Hippocampal formation (tissue), 2 donors: ENCODE results near the gene KIAA0753.

ENCODE experiments used
- DNase-seq, 2 donors: peaks; one replicate each; lab custom pipeline; 2025; lab: John Stamatoyannopoulos, UW

KIAA0753 gene

GRCh38 chr17:6569370-6570285 lies 70.9 kb downstream of the KIAA0753 start:
- DNase-seq: no peak

GRCh38 chr17:6568184-6568758 lies 72.2 kb downstream of the KIAA0753 start:
- DNase-seq: no peak

- no peak for DNase-seq
Measured at GRCh38 chr17:6567528-6568183, 72.9 kb downstream of the KIAA0753 start.

- no peak for DNase-seq
Measured at GRCh38 chr17:6561446-6561845, 79.1 kb downstream of the KIAA0753 start.

GRCh38 chr17:6560496-6560895 lies 80.0 kb downstream of the KIAA0753 start:
- no peak for DNase-seq

GRCh38 chr17:6559753-6560215 lies 80.7 kb downstream of the KIAA0753 start:
- no peak for DNase-seq

- DNase-seq: no peak
Measured at GRCh38 chr17:6558932-6559752, 81.4 kb downstream of the KIAA0753 start.

GRCh38 chr17:6558276-6558675 lies 82.2 kb downstream of the KIAA0753 start:
- DNase-seq: no peak

GRCh38 chr17:6557040-6557438 lies 83.5 kb downstream of the KIAA0753 start:
- no peak for DNase-seq

GRCh38 chr17:6556121-6557039 lies 84.1 kb downstream of the KIAA0753 start, which contains the start of gene PITPNM3:
PITPNM3 (minus strand) TSS chr17:6556555; CDS start chr17:6556406, 149 bp downstream.
- no peak for DNase-seq

GRCh38 chr17:6555331-6556120 lies 85.0 kb downstream of the KIAA0753 start:
- no peak for DNase-seq

GRCh38 chr17:6554871-6555330 lies 85.6 kb downstream of the KIAA0753 start:
- no peak for DNase-seq

- DNase-seq: no peak
Measured at GRCh38 chr17:6554342-6554741, 86.2 kb downstream of the KIAA0753 start.

GRCh38 chr17:6551869-6552531 lies 88.5 kb downstream of the KIAA0753 start:
- DNase-seq: no peak

- DNase-seq: no peak
Measured at GRCh38 chr17:6551356-6551755, 89.2 kb downstream of the KIAA0753 start.

GRCh38 chr17:6549384-6550036 lies 91.0 kb downstream of the KIAA0753 start:
- no peak for DNase-seq

GRCh38 chr17:6548578-6549330 lies 91.8 kb downstream of the KIAA0753 start:
- no peak for DNase-seq

- DNase-seq: no peak
Measured at GRCh38 chr17:6548034-6548433, 92.5 kb downstream of the KIAA0753 start.
